ENCODE measurements around the gene KCNH5.
"Not testable (repeated sequence)": the region's sequence is repeated elsewhere in the genome, so short reads cannot be mapped to it uniquely, and the experiment has no call there.

The KCNH5 gene

GRCh38 chr14:62778852-62779251, 266.4 kb downstream of the KCNH5 start:
- H3K4me3 ChIP-seq (ENCODE audit: control insufficient read depth, low read depth, low read length), result no peak overlapping the region
- no peak for DNase-seq (ENCODE audit: low read depth)
- no peak for TF ChIP-seq CTCF (conservative IDR thresholded peaks at IDR 0.05; ENCODE audit: control insufficient read depth, insufficient read depth, low read depth, low read length)

GRCh38 chr14:62778310-62778709, 266.9 kb downstream of the KCNH5 start:
- TF ChIP-seq CTCF (conservative IDR thresholded peaks at IDR 0.05; ENCODE audit: control insufficient read depth, insufficient read depth, low read depth, low read length), result no peak
- no peak for DNase-seq (ENCODE audit: low read depth)
- H3K4me3 ChIP-seq (ENCODE audit: control insufficient read depth, low read depth, low read length), result no peak overlapping the region

GRCh38 chr14:62777510-62777909, 267.7 kb downstream of the KCNH5 start:
- no peak for TF ChIP-seq CTCF (conservative IDR thresholded peaks at IDR 0.05; ENCODE audit: control insufficient read depth, insufficient read depth, low read depth, low read length)
- H3K4me3 ChIP-seq (ENCODE audit: control insufficient read depth, low read depth, low read length), result no peak overlapping the region
- no peak for DNase-seq (ENCODE audit: low read depth)

GRCh38 chr14:62776300-62776699, 269.0 kb downstream of the KCNH5 start:
- peak; percentile 2 for DNase-seq (ENCODE audit: low read depth)
- H3K4me3 ChIP-seq (ENCODE audit: control insufficient read depth, low read depth, low read length), result no peak overlapping the region
- TF ChIP-seq CTCF (conservative IDR thresholded peaks at IDR 0.05; ENCODE audit: control insufficient read depth, insufficient read depth, low read depth, low read length), result no peak

DNA sequence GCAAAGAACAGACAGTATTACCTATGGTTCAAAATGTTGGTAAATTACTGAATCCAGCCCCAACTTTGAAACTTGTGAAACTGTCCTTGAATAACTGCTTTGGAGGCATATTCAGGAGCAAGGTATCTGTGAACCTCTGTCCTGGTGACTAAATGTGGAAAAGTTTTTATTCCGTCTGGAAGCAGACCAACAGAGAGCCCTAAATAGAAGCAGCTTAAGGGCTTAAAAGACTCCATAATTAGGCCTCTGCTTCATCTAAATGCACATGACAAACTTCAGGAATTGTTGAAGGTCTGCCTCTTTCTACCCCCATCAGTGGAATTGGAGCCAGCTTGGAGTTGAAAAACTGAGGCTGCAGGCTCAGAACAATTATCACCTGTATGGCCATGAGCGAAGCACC, 276.5 kb downstream of the KCNH5 start:
- no peak for DNase-seq (ENCODE audit: low read depth)
- TF ChIP-seq CTCF (conservative IDR thresholded peaks at IDR 0.05; ENCODE audit: control insufficient read depth, insufficient read depth, low read depth, low read length), result no peak
- H3K4me3 ChIP-seq (ENCODE audit: control insufficient read depth, low read depth, low read length), result no peak overlapping the region

DNA sequence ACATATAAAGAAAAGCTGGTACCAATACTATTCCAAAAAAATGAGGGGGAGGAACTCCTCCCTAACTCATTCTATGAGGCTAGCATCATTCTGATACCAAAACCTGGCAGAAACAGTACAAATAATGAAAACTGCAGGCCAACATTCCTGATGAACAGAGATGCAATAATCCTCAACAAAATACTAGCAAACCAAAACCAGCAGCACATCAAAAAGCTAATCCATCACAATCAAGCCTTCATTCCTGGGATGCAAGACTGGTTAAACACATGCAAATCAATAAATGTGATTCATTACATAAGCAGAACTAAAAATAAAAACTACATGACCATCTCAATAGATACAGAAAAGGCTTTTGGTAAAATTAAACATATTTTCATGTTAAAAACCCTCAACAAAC, 281.3 kb downstream of the KCNH5 start:
- no peak for DNase-seq (ENCODE audit: low read depth)
- TF ChIP-seq CTCF (conservative IDR thresholded peaks at IDR 0.05; ENCODE audit: control insufficient read depth, insufficient read depth, low read depth, low read length), result no peak
- H3K4me3 ChIP-seq (ENCODE audit: control insufficient read depth, low read depth, low read length), result no peak overlapping the region

DNA sequence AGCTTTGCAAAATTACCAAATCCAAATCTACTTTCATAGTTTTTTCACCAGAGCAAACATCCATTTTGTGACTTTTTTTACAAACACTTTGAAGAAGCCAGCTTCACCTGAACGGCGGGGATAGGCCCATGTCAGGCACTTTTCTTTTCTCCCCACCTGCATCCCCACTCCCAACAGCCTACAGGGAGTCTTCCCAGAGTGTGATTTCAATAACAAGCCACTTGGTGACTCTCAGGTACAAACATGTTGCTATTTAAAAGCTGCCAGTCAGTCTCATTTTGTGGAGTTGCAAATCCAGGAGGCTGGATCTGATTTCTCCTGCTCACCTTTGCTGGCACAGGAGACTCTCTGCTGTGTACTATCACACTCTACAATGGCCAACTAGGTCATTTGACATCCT, 285.5 kb downstream of the KCNH5 start:
- no peak for DNase-seq (ENCODE audit: low read depth)
- no peak for TF ChIP-seq CTCF (conservative IDR thresholded peaks at IDR 0.05; ENCODE audit: control insufficient read depth, insufficient read depth, low read depth, low read length)
- H3K4me3 ChIP-seq (ENCODE audit: control insufficient read depth, low read depth, low read length), result no peak overlapping the region

DNA sequence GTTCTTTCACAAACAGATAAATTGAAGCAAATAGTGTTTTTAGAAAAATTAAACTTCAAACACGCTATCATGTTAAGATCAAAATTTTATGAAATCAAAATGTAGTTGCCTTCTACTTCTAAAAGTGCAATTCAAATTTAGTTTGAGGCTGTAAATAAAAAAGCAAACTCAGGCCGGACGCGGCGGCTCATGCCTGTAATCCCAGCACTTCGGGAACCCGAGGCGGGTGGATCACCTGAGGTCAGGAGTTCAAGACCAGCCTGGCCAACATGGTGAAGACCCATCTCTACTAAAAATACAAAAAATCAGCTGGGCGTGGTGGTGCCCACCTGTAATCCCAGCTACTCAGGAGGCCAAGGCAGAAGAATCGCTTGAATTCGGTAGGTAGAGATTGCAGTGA, 298.4 kb downstream of the KCNH5 start:
- not testable (repeated sequence) for DNase-seq (ENCODE audit: low read depth); H3K4me3 ChIP-seq (ENCODE audit: control insufficient read depth, low read depth, low read length)
